HG02938 (cell line): ENCODE data around the gene NUMBL.
"Not testable (repeated sequence)": the region's sequence is repeated elsewhere in the genome, so short reads cannot be mapped to it uniquely, and the experiment has no call there.

Source experiments
- ATAC-seq: cut with Tn5 transposase; IDR thresholded peaks from one replicate; pipeline ENCODE4 v1.9.1; 2021; ENCODE audit warnings: mild to moderate bottlenecking, moderate library complexity; ENCODE audit not compliant: unreplicated experiment

NUMBL gene

DNA sequence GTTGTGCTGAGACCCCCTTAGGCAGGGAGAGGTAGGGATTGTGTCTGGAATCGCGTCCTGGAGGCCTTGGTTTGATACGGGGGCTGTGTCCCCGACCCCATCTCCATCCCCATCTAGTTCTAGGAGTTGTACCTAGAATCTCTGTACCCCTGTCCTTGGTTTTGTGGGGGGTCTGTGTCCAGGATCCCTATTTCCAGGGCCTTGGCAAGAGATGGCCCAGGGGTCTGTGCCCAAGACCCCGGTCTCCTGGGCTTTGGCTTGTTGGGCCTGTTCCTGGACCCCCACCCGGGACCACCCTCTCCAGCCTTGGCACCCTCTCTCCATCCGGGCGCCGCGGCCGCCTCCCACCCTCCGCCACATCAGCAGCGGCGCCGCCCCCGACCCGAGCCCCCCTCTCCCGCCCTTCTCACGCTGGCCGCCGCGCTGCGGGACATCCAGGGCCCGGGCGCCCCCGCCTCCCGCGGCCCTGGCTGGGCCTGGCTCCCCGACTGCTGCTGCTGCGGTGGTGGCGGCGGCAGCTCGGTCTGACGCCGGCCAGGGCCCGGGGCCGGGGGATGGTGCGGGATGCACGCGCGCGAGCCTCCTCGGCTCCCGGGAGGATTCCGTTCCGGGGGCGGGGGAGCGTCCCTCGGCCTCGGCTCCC lies at the start of gene NUMBL:
Gene NUMBL (minus strand): TSS at position 602 of the 643 bp plus-strand sequence. CDS start 168 bp downstream, at position 434.
- peak; percentile 20 for ATAC-seq

GRCh38 chr19:40739030-40739839 lies 48.8 kb upstream of the NUMBL start:
- ATAC-seq: no peak

GRCh38 chr19:40737102-40737644 lies 46.7 kb upstream of the NUMBL start:
- no peak for ATAC-seq

- ATAC-seq: no peak
Measured at GRCh38 chr19:40736661-40737060, 46.2 kb upstream of the NUMBL start.

- no peak for ATAC-seq
Measured at GRCh38 chr19:40735013-40735771, 44.7 kb upstream of the NUMBL start.

GRCh38 chr19:40733149-40733548 lies 42.7 kb upstream of the NUMBL start:
- no peak for ATAC-seq

DNA sequence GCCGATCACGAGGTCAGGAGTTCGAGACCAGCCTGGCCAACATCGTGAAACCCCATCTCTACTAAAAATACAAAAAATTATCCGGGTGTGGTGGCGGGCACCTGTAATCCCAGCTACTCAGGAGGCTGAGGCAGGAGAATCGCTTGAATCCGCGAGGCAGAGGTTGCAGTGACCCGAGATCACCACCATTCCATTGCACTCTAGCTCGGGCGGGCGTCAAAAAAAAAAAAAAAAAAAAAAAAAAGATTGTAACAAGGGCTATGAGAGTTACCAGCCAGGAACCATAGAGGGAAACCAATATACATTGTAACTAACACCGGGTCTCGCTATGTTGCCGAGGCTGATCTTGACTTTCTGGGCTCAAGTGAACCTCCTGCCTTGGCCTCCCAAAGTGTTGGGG lies 41.9 kb upstream of the NUMBL start:
- ATAC-seq: not testable (repeated sequence)

GRCh38 chr19:40730065-40730464 lies 39.6 kb upstream of the NUMBL start:
- not testable (repeated sequence) for ATAC-seq

DNA sequence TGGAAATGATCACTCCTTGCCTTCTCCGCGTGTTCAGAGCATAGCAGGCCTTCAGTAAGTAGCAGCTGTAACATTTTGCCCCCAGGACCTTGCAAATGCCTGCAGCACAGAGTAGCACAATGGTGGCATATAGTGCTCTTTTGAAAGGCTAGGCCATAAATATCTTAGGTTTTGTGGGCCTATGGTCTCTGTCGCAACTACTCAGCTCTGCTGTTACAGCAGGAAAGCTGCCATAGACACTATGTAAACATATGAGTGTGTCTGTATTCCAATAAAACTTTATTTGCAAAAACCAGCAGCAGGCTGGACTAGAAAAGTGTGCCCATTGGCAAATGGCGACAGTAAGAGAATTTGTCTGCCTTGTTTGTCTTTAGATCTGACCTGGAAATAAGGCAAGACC lies 35.8 kb upstream of the NUMBL start:
- ATAC-seq: no peak

- no peak for ATAC-seq
Measured at GRCh38 chr19:40724855-40725254, 34.4 kb upstream of the NUMBL start.

DNA sequence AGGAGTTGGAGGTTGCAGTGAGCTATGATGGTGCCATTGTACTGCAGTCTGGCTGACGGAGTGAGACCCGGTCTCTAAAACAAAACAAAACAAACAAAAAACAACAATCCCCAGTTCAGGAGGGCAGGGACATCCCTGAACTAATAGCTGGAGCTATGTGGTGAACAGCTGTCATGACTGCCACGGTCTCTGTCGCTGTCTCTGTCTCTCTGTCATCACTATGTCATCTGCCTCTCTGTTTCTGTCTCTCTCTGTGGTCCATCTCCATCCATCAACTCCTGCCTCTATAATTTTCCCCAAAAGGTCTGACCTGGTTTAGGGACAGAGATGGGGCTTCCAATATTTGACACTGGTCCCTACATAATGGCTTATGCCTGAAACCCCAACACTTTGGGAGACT lies 33.9 kb upstream of the NUMBL start:
- ATAC-seq: no peak

- ATAC-seq: no peak
Measured at GRCh38 chr19:40723661-40724254, 33.3 kb upstream of the NUMBL start.

GRCh38 chr19:40721936-40722661 lies 31.6 kb upstream of the NUMBL start:
- ATAC-seq: no peak

DNA sequence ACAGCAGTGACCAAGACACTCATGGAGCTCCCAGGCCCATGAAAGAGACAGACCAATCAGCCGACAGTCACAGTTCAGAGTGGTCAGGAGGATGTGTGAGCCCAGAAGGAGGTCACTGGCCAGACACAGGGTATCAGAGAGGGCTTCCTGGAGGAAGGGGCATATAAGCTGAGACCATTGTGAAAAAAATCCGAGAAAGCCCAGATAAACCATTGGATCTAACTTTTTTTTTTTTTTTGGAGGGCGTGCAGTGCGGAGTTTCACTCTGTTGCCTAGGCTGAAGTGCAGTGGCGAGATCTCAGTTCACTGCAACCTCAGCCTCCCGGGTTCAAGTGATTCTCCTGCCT lies 30.7 kb upstream of the NUMBL start:
- ATAC-seq: no peak

- ATAC-seq: no peak
Measured at GRCh38 chr19:40719414-40719894, 29.0 kb upstream of the NUMBL start.

DNA sequence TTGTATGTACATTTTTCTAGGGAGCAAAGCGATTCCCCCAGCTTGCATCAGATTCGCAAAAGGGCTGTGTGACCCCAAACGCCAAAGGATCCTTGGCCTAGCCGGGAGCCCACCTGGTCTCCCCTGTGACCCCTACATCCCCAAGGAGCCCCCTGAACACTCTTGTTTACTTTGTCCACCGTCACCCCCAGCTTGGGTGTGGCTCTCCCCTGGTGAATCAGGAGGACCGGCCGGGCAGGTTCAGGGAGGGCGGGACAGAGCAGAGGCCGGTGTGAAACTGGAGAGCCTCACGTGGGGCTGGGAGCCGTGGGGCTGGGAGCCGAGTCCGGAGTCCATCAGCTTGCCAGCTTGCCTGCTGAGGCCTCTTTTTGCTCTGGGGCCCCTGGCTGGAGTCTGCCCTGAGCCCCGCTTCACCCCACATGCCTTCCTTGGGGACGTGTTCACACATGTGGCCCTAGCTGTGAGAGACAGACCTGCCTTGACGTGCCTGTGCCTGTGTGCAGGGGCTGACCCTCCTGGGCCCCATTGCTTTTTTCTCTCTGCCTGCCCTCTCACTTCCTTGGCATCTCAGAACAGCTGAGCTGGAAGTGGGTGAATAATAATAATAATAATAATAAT lies 28.4 kb upstream of the NUMBL start:
- ATAC-seq: no peak

DNA sequence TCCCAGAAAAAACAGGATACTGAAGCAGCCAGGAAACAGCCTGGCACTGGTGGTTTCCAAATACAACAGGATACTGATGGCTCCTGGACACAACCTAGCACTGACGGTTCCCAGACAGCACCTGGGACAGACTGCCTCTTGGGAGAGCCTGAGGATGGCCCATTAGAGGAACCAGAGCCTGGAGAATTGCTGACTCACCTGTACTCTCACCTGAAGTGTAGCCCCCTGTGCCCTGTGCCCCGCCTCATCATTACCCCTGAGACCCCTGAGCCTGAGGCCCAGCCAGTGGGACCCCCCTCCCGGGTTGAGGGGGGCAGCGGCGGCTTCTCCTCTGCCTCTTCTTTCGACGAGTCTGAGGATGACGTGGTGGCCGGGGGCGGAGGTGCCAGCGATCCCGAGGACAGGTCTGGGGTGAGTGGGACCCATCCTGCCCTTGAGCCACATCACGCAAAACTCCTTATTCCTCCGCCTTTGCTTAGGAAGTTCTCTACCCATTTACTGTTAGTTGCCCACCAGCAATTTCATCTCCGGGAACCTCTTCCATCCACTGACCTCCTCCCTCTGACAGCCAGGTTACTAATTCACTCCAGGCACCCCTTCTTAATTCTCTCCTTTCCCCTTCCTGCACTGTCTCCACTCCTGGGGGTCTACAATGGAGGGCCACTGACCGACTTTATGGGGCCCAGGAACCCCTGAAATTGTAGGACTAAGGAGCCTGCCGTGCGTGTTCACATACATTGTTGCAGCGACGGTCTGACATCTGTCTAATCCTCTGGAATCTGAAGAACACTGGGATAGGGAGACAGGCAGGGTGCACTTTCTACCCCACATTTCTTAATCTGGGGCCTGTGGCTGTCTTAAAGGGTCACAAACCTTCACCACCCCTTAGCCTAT lies 27.7 kb upstream of the NUMBL start:
- no peak for ATAC-seq

DNA sequence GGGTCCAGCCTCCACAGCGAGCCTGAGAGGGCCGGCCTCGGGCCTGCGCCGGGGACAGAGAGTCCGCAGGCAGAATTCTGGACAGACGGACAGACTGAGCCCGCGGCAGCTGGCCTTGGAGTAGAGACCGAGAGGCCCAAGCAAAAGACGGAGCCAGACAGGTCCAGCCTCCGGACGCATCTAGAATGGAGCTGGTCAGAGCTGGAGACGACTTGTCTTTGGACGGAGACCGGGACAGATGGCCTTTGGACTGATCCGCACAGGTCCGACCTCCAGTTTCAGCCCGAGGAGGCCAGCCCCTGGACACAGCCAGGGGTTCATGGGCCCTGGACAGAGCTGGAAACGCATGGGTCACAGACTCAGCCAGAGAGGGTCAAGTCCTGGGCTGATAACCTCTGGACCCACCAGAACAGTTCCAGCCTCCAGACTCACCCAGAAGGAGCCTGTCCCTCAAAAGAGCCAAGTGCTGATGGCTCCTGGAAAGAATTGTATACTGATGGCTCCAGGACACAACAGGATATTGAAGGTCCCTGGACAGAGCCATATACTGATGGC lies 27.0 kb upstream of the NUMBL start:
- no peak for ATAC-seq
